Smooth muscle cell (in vitro differentiated cells): Measurements from ENCODE around the gene EHMT1. TPM values are rescaled to one million over a fixed set of nuclear protein-coding genes. Genes with fewer than 3 reads are reported as not detected.

Source experiments
- DNase-seq: peaks from one replicate; lab custom pipeline; 2025; ENCODE audit not compliant: unreplicated experiment; lab: John Stamatoyannopoulos, UW
- H2AFZ ChIP-seq: fragments of 200-600 bp; sonication (generic); 2 replicates; pipeline ENCODE4 v1.6.0; 2016; ENCODE audit warnings: antibody characterized with exemption, low read depth, mild to moderate bottlenecking
- H3F3A ChIP-seq: fragments of 200-600 bp; sonication (generic); 2 replicates; pipeline ENCODE4 v1.6.0; 2017; ENCODE audit warnings: antibody characterized with exemption, low read depth
- H3K27ac ChIP-seq: fragments of 200-600 bp; sonication (generic); 2 replicates; pipeline ENCODE4 v1.5.1; 2016; ENCODE audit warnings: low read depth, mild to moderate bottlenecking
- H3K27me3 ChIP-seq: fragments of 200-600 bp; sonication (generic); 2 replicates; pipeline ENCODE4 v1.6.1; 2016; ENCODE audit warnings: low read depth, mild to moderate bottlenecking
- H3K36me3 ChIP-seq: fragments of 200-600 bp; sonication (generic); 2 replicates; pipeline ENCODE4 v1.5.1; 2016; ENCODE audit warnings: low read depth
- H3K4me1 ChIP-seq: fragments of 200-600 bp; sonication (generic); 2 replicates; pipeline ENCODE4 v1.5.1; 2016; ENCODE audit warnings: low read depth
- H3K4me2 ChIP-seq: fragments of 200-600 bp; sonication (generic); 2 replicates; pipeline ENCODE4 v1.6.0; 2016; ENCODE audit warnings: mild to moderate bottlenecking
- H3K4me3 ChIP-seq: fragments of 200-600 bp; sonication (generic); 2 replicates; pipeline ENCODE4 v1.5.1; 2016; ENCODE audit warnings: mild to moderate bottlenecking
- H3K79me2 ChIP-seq: fragments of 200-600 bp; sonication (generic); 2 replicates; pipeline ENCODE4 v1.6.0; 2016; ENCODE audit warnings: low read depth, mild to moderate bottlenecking
- H3K9ac ChIP-seq: fragments of 200-600 bp; sonication (generic); 2 replicates; pipeline ENCODE4 v1.6.0; 2016; ENCODE audit warnings: low read depth
- H3K9me3 ChIP-seq: fragments of 200-600 bp; sonication (generic); replicated peaks from 2 replicates; pipeline ENCODE4 v1.5.1; 2016; ENCODE audit warnings: low read depth
- H4K20me1 ChIP-seq: fragments of 200-600 bp; sonication (generic); 2 replicates; pipeline ENCODE4 v1.6.0; 2016; ENCODE audit warnings: low read depth
- CTCF ChIP-seq: fragments of 200-600 bp; sonication (generic); IDR thresholded peaks from 2 replicates; pipeline ENCODE4 v1.5.1; 2017; ENCODE audit warnings: borderline replicate concordance, mild to moderate bottlenecking, antibody characterized with exemption; ENCODE audit not compliant: insufficient read depth, poor library complexity, severe bottlenecking
- WGBS: methylation state at CpG from one replicate; pipeline ENCODE4 v1.1.7; 2016; ENCODE audit warnings: low lambda C conversion rate; 5-methylcytosine and 5-hydroxymethylcytosine counted together
- polyA plus RNA-seq: library from polyadenylated mRNA; unstranded; fragments of >200 nt; fragmentation: Nextera tagmentation; extraction: Ambion mirVana; gene quantifications from 2 replicates; pipeline ENCODE4 v1.2.1, GENCODE V29; 2016
- total RNA-seq: library from RNA; depleted of rRNA; stranded (reverse); fragments of >200 nt; gene quantifications from 2 replicates; pipeline ENCODE4 v1.2.3, GENCODE V29; 2014

EHMT1 gene
- total and polyA plus RNA-seq, 2 experiments from 2014 or later: 23.1 to 34.1 TPM

GRCh38 chr9:137660144-137660543 lies 41.3 kb downstream of the EHMT1 start:
- no peaks in the 10 kb centered on the region for H3K36me3 ChIP-seq
- no peak overlapping the region for H3K4me3 ChIP-seq
- no peaks in the 10 kb centered on the region for H3K9me3 ChIP-seq
- no peak overlapping the region for H2AFZ ChIP-seq
- peaks cover 99% of the 10 kb centered on the region for H4K20me1 ChIP-seq
- H3K27ac ChIP-seq: no peak overlapping the region
- H3K9ac ChIP-seq: no peak overlapping the region
- H3F3A ChIP-seq: no peaks in the 10 kb centered on the region
- H3K79me2 ChIP-seq: peaks cover 100% of the 10 kb centered on the region
- H3K4me1 ChIP-seq: peaks cover 16% of the 10 kb centered on the region
- 90% methylated on average over 4 of the region's 4 CpGs for WGBS
- H3K4me2 ChIP-seq: no peak overlapping the region
- no peak for DNase-seq
- TF ChIP-seq CTCF: no peak
- H3K27me3 ChIP-seq: no peaks in the 10 kb centered on the region

GRCh38 chr9:137663584-137663983 lies 44.8 kb downstream of the EHMT1 start:
- H2AFZ ChIP-seq: no peak overlapping the region
- WGBS: 91% methylated on average over 4 of the region's 4 CpGs
- no peaks in the 10 kb centered on the region for H3K9me3 ChIP-seq
- no peaks in the 10 kb centered on the region for H3K27me3 ChIP-seq
- H3K27ac ChIP-seq: no peak overlapping the region
- H3K36me3 ChIP-seq: no peaks in the 10 kb centered on the region
- H3K4me2 ChIP-seq: no peak overlapping the region
- peaks cover 99% of the 10 kb centered on the region for H4K20me1 ChIP-seq
- H3F3A ChIP-seq: no peaks in the 10 kb centered on the region
- no peak for DNase-seq
- peaks cover 89% of the 10 kb centered on the region for H3K79me2 ChIP-seq
- no peak for TF ChIP-seq CTCF
- H3K4me3 ChIP-seq: no peak overlapping the region
- H3K4me1 ChIP-seq: peaks cover 43% of the 10 kb centered on the region
- no peak overlapping the region for H3K9ac ChIP-seq

- peaks cover 99% of the 10 kb centered on the region for H4K20me1 ChIP-seq
- no peaks in the 10 kb centered on the region for H3F3A ChIP-seq
- no peak overlapping the region for H3K4me3 ChIP-seq
- no peak overlapping the region for H3K4me2 ChIP-seq
- H3K4me1 ChIP-seq: peaks cover 43% of the 10 kb centered on the region
- no peak for DNase-seq
- H3K9ac ChIP-seq: no peak overlapping the region
- TF ChIP-seq CTCF: no peak
- no peaks in the 10 kb centered on the region for H3K36me3 ChIP-seq
- H2AFZ ChIP-seq: no peak overlapping the region
- no peaks in the 10 kb centered on the region for H3K27me3 ChIP-seq
- H3K27ac ChIP-seq: no peak overlapping the region
- WGBS: 80% methylated on average over 7 of the region's 7 CpGs
- no peaks in the 10 kb centered on the region for H3K9me3 ChIP-seq
- H3K79me2 ChIP-seq: peaks cover 82% of the 10 kb centered on the region
Observed at GRCh38 chr9:137664676-137665075, 45.9 kb downstream of the EHMT1 start.

- Histone ChIP-seq H3K4me3 (no peak overlapping the region), H3K36me3 (no peaks in the 10 kb centered on the region), H3K4me1 (peaks cover 48% of the 10 kb centered on the region), H3F3A (no peaks in the 10 kb centered on the region), H3K9me3 (no peaks in the 10 kb centered on the region), H3K79me2 (peaks cover 82% of the 10 kb centered on the region), H3K27me3 (no peaks in the 10 kb centered on the region), H3K4me2 (peak overlapping the region; percentile 50), H3K9ac (no peak overlapping the region), H3K27ac (peak overlapping the region; percentile 17), H4K20me1 (peaks cover 99% of the 10 kb centered on the region), H2AFZ (no peak overlapping the region)
- 98% methylated on average over 7 of the region's 7 CpGs for WGBS
- no peak for DNase-seq
- no peak for TF ChIP-seq CTCF
Observed at GRCh38 chr9:137665226-137665625, 46.4 kb downstream of the EHMT1 start.
